ENCODE data around the gene PRSS22.
A peak's percentile ranks its signal among the peaks of the same experiment; 100 is the strongest.

Gene PRSS22

DNA sequence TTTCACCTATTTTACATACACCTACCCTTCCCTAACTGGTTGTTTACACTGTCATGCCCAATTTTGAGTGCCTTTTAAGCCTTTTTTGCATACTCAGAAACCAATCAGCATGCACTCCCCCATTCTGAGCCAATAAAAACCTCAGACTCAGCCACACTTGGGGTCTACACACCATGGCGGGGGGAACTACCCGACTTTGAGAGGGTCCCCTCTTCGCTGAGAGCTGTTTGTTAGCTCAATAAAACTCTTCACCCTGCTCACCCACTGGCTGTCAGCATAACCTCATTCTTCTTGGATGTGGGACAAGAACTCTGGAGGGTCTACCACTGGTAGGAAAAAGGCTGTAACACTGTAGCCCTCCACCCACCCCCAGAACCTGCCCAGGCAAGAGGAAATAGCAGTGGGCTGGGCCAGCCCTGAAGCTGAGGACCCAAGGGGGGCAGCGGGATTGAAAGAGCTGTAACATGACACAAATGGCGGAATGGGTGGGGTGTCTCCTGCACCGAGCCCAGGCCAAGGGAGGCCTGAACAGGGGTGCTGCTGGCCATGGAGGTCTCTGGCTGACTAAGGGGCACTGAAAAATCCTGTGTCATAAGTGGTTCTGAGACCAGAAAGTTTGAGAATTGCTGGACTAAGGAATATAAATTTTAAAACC is 22.0 kb upstream of the PRSS22 start:
- no peak for DNase-seq

DNA sequence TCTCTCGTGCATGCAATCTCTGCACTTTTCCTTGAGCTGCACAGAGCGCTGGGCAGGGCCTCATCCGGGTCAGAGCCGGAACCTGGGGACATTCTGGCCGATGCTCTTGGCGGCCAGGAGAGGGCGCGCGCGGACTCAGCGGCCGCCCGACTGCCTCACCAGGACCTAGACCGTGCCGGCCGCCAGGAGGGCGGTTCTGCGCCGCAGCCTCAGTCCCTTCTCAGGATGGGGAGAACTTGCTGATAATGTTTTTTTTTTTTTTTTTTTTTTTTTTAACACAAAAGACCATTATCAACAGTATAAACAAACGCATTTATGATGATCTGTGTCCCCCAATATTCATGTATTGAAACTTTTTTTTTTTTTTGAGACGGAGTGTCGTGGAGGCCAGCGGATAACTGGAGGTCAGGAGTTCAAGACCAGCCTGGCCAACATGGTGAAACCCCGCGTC is 17.0 kb upstream of the PRSS22 start:
- DNase-seq = peak; percentile 73

DNA sequence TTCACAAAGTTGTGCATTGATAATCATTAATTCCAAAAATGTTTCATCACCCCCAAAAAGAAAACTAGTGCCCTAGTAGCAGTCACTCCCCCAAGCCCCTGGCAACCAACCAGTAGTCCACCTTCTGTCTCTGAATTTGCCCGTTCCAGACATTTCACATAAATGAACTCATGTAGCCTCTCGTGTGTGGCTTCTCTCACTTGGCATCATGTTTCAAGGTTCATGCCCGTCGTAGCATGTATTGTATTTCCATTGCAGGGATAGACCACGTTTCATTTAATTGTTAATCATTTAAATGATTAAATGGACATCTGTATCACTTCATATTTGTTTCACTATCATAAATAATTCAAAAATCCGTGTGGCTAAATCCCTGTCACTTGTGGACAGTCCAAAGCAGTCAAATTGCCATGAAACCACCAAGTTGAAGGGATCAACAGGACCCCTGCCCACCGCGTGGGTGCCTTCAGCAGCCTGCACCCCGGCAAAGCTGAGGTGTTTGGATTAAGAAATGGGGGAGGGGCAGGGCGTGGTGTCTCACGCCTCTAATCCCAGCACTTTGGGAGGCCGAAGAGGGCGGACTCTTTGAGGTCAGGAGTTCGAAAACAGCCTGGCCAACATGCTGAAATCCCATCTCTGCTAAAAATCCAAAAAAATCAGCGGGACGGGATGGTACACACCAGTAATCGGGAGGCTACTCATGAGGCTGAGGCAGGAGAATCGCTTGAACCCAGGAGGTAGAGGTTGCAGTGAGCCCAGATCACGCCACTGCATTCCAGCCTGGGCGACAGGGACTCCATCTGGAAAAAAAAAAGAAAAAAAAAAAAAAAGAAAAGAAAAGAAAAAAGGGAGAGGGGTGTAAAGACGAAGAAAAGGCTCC is 16.3 kb upstream of the PRSS22 start:
- peak; percentile 62 for DNase-seq

DNA sequence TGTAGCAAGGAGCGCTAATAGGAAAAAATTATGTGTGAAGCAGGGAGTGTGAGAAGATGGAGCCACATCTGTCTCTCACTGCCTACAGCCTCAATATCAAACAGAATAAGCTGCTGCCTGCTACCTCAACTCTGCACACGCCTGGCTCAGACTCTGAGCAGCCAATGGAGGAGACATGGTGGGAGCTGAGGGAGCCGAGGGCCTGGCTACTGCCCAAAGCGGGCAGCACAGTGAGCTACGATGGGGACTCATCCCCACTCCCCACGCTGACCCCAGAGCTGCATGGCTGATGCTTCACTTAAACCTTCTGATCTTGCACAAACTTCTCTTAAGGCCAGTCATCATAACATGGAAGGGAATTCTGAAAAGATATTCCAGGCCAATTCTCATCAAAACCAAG is 14.0 kb upstream of the PRSS22 start:
- DNase-seq = no peak

DNA sequence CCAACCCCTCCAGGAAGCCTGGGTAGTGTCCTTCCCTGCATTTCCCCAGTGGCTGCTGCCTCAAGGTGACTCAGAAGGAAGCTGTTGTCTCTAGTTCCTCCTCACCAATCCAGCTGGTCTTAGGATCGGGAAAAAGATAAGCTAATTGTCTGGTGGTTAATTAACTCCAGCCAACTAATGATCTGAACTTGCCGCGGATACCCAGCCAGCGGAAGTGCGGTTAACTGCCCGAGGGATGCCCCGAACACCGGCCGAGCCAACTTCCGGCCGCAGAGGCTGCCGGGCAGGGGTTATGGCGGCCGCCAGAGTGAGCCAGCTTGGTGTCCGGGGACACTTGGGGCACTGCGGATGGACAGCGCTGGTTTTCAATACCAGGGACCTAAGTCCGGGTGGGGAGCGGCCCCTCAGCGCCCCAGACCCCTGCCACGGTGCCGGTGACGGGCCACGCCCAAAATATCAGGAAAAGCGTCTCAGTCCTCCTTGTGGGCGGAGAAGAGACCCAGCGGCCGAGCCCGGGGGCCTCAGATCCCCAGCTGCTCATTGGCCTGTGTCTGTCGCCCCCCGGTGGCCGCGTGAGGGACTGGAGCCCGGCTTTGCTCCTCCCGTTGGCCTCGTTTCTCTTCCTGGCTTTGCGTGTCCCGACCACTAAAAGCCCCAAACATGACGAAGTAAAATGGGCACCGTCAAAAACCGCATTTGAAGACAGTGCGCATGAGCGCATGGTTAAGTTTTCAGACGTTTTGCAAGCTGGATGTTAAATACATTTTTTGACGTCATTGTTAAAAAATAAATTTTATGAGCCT is 10.2 kb upstream of the PRSS22 start:
- peak; percentile 93 for DNase-seq

DNA sequence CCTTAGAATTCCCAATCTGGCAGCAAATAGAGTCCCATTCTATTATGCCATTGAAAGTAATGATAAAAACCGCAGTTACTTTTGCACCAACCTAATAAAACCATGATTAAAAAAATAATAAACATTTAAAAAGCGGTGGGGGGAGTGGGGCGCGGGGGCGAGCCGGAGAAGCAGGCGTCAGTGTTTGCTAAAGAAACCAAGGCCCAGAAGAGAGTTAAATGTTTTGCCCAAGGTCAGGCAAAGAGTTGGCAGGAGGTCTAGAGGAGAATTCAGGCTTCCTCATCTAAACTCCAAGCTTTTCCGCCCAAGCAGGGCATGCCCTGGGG is 9.7 kb upstream of the PRSS22 start:
- DNase-seq = no peak

DNA sequence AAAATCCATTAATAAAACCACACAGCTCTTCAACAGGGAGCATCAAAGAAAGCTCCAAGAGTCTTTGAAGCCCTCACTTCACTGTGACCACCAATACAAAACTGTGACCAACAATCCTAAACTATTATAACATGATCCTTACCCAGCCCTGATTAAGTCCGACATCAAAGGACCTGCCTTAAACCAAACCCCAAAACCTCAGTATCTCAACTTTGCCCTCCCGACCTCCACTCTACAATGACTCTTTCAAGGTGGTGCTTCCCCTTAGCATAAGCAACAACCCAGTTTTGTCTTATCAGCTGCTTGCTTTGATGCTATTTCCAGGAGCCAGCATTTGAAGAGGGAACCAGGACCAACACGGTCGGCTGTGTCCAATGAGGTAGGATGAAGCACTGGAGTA is 8.5 kb upstream of the PRSS22 start:
- no peak for DNase-seq

DNA sequence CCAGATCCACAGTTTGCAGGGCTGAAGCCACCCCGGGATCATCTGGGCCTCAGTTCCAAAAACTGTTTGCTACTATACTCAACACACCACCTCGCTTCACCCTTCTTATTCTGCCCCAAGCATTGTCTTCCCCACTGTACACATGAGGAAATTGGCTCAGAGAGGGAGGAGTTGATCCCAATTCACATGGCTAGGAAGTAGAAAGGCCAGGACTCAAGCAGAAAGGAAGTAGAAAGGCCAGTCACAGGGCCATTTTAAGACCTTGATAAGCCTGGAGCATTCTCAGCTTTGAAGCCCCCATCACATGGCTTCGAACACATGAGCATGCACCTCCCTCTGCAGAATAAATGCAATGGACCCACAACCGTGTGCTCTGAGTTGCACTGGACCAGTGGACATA is 7.7 kb upstream of the PRSS22 start:
- DNase-seq = no peak

DNA sequence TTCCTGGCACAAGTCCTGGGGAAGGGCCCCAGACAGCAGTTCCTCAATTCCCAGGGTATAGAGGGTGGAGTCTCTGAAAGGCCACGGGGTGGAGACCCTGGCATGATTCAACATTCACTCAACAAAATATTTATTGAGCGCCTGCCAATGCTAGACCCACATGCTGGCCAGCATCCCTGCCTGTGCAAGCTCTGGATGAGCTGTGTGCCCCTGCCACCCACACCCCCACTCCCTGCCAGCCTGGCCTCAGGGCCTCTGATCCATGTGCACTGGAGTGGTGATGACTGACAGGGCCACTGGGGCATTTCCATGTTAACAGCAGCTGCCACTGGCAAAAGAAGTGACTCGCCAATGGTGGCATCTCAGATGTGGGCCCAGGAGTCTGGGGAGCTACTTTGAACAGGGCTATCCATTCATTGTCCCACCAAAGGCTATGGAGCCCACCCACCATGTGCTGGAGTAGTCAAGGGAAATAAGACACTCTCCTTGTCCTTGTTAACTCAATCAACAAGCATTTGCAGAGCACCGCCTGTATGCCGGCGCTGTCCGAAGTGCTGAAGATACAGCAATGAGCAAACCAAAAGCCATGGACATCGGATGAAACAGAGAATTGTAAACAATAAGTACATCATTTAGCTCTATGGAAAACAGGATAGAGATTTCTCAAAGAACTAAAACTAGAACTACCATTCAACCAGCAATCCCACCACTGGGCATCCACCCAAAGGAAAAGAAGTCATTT is 3.0 kb upstream of the PRSS22 start:
- no peak for DNase-seq

DNA sequence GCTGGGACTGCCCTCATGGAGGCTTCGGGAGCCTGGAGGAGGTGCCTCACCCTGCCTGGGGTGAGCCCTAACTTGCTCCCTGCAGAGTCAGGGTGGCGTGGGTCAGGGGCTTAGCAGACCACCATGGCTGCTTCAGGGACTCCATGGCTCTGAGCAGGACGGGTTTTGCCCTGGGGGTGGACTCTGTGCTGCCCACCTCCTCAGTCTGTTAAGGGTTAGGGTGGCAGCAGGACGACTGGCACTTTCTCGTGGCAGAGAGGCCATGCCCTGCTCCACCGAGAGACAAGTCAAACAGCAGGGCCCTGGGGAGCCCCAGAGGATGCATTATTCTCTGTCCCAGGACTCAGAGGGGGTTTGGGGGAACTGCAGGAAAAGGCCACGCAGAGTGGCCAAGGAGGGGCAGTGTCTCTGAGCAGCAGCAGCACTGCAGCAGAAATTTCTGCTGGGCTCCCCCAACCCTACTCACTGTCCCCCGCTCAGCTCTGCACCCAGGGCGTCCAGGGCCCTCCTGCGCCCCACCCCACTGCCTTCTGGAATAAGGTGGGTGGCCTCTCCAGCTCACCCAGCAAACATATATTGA is 1.8 kb upstream of the PRSS22 start:
- no peak for DNase-seq

DNA sequence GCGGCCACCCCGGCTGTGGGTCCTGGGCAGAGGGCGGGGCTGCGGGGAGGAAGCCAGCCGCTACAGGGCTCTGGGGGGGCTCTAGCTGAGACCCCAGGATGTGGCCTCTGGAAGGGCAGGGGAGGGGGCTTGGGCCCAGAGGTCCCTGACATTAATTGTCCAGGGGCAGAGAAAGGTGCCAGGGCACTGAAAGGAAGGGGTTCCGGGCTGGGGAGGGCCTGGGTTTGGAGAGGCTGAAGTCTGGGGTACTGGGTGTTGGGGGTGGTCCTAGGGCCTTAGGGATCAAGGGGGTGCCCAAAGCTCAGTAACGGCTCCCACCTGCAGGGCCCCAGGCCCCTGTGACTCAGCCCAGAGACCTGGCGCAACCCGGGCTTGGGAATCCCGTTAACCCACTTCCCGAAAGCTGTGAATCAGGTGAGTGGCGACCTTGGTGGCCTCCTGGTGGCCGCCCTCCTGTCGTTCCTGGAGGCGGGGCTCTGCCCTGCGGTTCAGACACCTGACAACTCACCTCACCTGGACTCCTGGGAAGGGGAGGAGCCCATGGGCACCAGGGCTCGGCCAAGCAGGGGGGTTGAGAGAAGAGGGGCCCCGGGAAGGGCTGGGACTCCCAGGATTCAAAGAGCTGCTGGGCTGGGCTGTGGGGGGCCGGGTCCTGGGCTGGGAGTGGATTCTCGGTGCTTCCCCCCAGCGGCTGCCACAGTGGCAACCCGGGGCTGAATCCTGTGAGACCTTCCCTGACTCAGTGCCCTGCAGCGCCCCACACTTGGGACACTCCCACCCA is 465 bp upstream of the PRSS22 start:
- peak; percentile 21 for DNase-seq

DNA sequence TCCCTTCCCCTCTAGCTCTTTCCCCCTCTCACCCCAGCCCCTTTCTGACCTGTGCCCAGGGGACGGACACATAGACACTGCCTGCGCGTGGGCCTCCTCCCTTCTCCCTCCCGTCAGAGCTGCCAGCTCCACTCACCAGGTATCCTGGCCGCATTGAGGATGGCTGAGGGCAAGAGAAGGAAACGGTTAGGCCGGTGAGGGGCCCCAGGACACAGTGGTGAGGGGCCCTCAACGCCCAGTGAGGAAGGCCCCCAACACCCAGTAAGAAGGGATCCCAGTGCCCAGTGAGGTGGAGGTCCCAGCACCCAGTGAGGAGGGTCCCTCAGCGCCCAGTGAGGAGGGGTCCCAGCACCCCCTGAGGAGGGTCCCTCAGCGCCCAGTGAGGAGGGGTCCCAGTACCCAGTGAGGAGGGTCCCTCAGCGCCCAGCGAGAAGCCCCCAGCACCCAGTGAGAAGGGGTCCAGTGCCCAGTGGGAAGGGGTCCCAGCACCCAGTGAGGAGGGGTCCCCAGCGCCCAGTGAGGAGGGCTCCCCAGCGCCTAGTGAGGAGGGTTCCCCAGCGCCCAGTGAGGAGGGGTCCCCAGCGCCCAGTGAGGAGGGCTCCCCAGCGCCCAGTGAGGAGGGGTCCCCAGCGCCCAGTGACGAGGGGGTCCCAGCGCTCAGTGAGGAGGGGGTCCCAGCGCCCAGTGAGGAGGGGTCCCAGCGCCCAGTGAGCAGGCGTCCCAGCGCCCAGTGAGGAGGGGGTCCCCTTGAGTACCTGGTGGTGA is 1.1 kb downstream of the PRSS22 start:
- no peak for DNase-seq

DNA sequence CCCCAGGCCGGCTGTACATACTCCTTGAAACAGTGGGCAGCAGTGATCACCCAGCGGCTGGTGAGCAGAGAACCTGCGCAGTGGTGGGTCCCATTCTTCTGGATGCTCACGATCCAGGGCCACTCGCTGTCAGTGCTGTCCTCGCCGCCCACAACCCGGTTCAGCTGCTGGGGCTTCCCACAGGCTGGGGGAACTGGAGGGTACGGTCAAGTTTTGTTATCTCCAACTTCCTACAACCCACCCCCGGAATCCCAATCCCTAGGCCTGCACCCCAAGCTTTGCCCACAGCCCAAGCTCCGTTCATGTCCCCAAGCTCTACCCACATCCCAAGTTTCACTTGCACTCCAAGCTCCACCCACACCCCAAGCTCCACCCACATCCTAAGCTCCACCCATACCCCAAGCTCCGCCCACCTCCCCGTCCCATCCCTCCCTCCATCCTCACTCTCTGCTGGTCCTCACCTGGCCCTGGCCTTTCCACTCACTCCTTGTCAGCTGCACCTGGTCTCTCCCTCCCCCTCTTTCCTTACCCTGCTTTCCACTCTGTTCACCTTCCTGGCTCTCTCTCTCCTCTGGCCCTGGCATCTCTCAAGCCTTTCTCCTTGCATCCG is 1.8 kb downstream of the PRSS22 start:
- DNase-seq = no peak

DNA sequence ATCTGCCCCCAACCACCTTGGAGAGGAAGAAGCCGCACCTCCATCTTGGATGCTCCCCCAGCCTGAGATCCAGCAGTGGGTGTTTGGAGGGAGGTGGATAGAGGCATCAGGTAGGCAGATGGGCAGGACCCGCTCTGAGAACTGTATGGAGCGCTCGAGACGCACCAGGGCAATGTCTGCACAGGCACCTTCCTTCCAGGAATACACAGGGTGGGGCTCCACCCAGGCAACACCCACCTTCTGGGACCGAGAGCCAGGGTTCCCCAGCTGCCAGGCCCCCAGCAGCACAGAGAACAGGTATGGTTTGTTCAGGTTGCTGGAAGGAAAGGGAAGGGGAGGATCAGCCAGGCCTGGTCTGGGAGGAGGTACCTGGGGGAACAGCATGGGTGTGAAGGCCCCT is 2.4 kb downstream of the PRSS22 start:
- no peak for DNase-seq

DNA sequence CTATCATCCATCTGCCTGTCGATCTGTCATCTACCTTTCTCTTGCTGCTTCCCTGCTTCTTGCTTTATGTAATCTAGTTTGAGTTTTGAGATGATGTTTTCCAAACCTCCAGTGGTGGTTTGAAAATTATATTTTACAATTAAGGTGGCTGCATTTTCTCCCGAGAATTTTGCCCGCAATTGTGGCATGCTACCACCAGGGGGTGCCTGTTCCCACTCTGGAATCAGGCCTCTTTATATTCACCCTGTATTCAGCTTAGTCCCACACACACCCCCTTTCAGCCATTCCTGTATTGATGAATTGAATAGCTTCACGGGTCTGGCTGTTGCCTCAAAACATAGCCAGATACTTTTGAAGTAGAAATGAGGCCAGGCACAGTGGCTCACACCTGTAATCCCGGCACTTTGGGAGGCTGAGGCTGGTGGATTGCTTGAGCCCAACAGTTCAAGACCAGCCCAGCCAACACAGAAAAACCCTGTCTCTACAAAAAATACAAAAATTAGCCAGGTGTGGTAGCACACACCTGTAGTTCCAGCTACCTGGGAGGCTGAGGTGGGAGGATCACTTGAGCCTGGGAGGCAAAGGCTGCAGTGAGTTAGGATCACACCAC is 3.2 kb downstream of the PRSS22 start:
- DNase-seq = no peak

DNA sequence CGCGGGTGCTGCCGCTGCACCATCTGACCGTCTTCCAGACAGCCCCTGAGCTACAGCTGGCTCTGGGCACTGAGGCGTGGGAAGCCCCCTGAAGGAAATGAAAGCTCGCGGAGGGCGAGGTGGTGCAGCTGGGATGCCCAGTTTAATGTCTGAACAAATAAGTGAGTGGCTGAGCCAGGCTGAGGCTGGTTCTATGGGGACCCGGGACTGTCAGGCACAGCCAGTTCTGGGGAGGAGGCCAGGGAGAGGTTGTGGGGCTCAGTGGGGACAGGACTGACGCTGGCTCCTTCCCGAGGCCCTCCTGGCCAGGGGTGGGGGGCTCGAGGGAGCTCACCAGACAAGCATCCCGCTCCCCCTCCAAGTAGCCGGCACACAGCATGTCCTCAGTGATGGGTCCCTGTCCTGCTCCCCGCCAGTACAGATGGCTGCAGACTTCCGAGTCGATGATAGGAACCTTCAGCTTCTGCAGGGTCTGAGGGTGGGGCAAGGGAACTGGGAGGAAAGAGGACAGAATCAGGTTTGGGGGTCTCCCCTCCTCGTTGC is 4.4 kb downstream of the PRSS22 start:
- DNase-seq = no peak

DNA sequence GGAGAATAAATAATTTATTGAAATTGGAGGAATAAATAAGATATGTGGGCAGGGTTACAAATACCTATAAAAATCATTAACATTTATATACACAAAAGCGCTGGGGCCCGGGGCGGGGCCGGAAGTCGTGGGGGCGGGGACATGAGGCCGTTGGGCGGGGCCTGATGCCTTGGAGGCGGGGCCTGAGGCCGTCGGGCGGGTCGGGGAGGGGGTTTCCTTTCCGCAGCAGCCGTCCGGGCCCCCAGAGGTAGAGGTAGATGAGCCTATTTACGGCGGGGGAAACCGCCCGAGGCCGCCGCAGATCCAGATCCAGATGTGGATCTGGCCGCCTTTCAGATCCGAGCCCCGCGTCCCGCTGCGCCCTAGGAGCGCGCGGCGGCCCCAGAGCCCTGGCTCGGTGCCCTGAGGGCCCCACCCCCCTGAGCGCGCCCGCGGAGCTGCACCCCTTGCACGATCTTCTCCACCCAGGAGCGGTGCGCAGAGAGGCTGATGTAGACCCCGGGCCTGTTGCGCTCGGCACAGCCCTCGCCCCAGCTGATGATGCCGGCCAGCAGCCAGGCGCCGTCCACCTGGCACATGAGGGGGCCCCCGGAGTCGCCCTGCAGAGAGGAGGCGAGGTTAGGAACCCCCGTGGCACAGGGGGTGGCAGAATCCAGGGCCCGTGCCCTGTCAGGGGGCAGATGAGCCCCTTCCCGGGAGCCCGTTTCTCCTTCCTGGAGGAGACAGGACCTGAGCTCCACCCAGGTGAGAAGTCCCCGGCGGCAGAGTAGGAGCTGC is 5.1 kb downstream of the PRSS22 start:
- no peak for DNase-seq

DNA sequence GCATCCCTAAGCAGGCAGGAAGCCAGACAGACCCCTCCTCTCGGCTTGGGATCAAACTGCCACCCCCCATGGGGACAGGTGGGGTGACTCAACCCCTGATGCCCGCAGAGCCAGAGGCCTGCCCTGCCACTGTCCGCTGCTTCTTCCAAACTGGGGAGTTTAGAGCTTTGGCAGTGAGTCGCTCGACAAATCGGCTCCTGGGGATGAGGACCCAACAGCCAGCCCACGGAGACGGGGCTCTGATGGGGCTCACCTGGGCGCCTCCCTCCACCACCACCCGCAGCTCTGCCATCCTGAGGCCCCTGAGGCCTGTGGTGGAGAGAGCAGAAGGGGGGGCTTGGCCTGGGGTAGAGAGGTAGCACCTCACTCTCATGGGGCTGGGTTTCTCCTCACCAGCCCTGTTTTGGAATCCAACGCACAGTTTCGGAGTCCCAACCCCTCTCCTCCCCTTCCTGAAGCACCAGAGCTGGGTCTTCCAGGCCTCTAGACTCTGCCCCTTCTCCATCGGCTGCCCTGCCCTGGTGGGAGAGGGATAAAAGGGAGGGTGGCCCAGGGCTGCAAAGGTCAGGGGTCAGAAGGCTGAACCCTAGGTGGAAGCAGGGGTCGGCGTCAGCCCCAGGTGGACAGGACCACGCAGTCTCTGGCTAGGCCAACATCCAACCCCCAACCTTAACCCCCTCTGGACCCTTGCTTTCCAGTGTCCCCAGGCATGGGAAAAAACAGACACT is 5.8 kb downstream of the PRSS22 start:
- DNase-seq = no peak
